Activated T-cell treated with anti-CD3 and anti-CD28 coated beads, Interleukin-2, amount 50 U/mL, for 1 hour (primary cell): ENCODE results near the gene ARHGEF26.

ENCODE experiments used
- DNase-seq: peaks from one replicate; pipeline ENCODE4 v3.0.0-alpha.2; 2020

Gene ARHGEF26

GRCh38 chr3:154275292-154275691 is 154.1 kb downstream of the ARHGEF26 start:
- no peak for DNase-seq

- DNase-seq, result no peak
Observed at GRCh38 chr3:154275965-154276364, 154.8 kb downstream of the ARHGEF26 start.

GRCh38 chr3:154280161-154280560 is 159.0 kb downstream of the ARHGEF26 start:
- no peak for DNase-seq

GRCh38 chr3:154285221-154285620 is 164.0 kb downstream of the ARHGEF26 start:
- no peak for DNase-seq

- DNase-seq, result no peak
Observed at GRCh38 chr3:154290187-154290586, 169.0 kb downstream of the ARHGEF26 start.

- DNase-seq, result no peak
Observed at GRCh38 chr3:154294016-154294415, 172.8 kb downstream of the ARHGEF26 start.

GRCh38 chr3:154301561-154301960 is 180.4 kb downstream of the ARHGEF26 start:
- no peak for DNase-seq

GRCh38 chr3:154304116-154304786 is 183.1 kb downstream of the ARHGEF26 start:
- DNase-seq, result no peak

- DNase-seq, result no peak
Observed at GRCh38 chr3:154304936-154305335, 183.7 kb downstream of the ARHGEF26 start.

- no peak for DNase-seq
Observed at GRCh38 chr3:154307363-154307762, 186.2 kb downstream of the ARHGEF26 start.
